Measurements from ENCODE around the gene GADD45GIP1.
"Not testable (repeated sequence)": the region's sequence is repeated elsewhere in the genome, so short reads cannot be mapped to it uniquely, and the experiment has no call there.

The GADD45GIP1 gene

DNA sequence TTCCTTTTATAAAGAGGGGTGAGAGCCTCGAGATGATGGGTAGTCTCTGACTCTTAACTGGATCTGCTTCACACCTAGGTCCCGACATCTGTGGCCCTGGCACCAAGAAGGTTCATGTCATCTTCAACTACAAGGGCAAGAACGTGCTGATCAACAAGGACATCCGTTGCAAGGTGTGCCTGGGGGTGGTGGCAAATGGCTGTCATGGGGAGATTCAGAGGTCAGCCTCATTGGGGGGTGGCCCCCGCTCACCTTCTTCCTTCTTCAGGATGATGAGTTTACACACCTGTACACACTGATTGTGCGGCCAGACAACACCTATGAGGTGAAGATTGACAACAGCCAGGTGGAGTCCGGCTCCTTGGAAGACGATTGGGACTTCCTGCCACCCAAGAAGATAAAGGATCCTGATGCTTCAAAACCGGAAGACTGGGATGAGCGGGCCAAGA lies 17.0 kb downstream of the GADD45GIP1 start:
- no peak for DNase-seq (ENCODE audit: low spot score)

DNA sequence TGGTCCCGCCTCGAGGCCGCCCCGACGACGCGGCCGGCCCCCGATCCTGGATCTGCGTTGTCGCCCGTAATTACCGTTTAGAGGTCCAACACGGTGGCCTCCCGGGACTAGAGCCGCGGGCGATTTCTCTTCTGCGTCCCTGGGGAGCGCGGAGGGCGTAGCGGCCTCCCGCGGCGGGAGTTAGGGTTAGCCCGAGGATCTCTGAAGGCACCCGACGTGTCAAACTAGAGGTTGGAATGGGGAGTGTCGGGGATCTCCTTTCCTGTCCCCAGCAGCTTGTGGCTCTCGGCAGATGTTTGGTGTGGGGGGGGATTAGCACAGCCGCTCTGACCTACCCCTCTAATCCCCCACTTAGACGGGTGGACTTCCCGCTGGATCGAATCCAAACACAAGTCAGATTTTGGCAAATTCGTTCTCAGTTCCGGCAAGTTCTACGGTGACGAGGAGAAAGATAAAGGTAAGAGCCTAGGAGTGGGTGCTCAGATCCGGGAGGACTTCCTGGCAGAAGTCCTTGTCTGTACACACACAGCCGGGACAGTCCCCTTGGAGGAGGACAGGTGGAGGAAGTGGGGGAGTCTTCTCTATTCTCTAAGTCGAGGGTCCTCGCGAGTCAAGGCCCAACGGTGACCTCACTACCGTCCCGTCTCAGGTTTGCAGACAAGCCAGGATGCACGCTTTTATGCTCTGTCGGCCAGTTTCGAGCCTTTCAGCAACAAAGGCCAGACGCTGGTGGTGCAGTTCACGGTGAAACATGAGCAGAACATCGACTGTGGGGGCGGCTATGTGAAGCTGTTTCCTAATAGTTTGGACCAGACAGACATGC lies 18.0 kb downstream of the GADD45GIP1 start:
- no peak for DNase-seq (ENCODE audit: low spot score)

DNA sequence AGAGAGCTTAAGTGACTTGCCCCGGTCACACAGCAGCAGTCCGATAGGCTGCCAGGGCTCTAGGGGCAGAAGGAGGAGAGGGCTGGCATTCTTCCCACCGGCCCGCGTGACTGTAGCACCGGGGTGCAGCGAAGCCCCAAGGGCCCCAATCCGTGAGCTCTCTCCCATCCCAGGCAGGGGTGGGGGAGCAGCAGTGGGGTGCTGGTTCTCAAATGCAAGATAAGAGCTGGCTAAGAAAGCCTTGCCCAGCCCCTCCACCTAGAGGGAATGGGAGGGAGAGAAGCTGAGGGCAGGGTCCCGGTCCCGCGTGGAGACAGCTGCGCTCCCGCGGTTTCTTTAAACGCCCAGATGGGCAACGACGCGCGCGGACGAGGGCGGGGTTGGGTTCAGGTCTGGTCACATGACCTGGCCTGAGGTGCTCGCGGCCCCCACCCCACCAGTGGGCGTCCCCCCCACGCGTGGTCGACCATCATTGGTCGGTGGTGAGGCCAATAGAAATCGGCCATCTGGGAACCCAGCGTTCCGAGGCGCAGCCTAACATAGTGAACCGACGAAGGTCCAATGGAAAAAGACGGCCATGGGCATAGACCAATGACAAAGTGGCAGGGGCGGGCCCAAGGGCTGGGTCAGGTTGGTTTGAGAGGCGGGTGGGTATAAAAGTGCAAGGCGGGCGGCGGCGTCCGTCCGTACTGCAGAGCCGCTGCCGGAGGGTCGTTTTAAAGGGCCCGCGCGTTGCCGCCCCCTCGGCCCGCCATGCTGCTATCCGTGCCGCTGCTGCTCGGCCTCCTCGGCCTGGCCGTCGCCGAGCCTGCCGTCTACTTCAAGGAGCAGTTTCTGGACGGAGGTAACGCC lies 18.9 kb downstream of the GADD45GIP1 start, which contains the start of gene CALR:
TSS of gene CALR (plus strand) at position 683 of the 852 bp plus-strand sequence. CDS start at position 754, 71 bp downstream.
- peak; percentile 100 for DNase-seq (ENCODE audit: low spot score)

DNA sequence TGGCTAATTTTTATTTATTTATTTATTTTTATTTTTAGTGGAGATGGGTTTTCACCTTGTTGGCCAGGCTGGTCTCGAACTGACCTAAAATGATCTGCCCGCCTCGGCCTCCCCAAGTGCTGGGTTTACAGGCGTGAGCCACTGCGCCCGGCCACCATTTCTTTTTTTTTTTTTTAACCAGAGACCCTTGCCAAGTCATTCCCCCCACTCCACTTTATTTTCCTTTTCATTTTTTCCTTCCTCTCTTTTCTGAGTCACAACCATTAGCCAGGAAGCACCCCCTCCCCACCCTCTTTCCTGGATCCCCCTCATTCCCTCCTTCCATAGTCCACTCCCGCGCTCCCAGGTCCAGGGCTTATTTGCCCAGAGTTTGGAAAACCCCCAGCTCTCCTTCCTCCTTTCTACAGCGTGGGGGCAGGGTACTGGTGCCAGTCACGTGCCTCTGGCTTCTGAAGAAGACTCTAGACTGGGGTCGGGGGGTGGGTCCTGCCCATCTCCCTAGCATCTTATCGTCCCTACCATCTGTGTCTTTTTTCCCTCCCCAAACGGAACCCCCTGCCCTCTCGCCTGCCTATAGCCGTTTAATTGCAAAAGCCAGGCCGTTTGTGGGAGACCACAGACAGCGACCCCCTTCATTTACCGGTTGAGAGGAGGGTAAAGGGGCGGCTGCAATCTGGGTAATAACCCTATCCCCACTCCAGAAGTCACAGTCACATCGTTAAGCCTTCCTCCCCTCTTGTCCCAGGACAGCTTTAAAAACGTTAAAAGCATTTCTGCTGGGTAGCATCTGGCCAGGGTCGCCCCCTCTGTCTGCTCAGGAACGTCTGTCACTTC lies 19.7 kb downstream of the GADD45GIP1 start:
- peak; percentile 40 for DNase-seq (ENCODE audit: low spot score)

DNA sequence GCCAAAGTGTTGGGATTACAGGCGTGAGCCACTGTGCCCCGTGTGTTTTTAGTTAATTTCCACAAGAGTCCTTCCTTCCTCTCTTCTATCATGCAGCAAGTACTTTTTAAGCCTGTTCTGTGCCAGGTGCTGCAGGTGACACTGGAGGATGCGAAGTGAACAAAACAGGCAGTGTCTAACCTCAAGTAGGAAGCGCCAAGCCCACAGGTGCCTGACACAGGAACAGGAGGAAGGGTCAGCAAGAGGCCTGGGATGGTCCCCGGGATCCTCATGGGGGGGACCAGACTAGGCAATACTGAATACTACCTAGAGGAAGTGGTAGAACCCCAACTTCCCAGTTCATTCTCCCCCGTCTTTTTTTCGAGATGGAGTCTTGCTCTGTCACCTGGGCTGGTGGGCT lies 20.4 kb downstream of the GADD45GIP1 start:
- no peak for DNase-seq (ENCODE audit: low spot score)

DNA sequence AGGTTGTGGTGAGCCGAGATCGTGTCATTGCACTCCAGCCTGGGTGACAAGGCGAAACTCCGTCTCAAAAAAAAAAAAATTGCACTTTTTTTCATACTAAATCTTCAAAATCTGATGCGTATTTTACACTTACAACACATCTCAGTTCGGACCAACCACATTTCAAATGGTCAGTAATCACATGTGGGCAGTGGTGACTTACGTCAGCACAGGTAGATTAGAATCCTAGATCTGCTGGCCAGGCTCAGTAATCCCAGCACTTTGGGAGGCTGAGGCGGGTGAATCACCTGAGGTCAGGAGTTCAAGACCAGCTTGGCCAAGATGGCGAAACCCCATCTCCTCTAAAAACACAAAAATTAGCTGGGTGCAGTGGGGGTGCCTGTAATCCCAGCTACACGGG lies 22.0 kb downstream of the GADD45GIP1 start:
- DNase-seq (ENCODE audit: low spot score) = no peak

DNA sequence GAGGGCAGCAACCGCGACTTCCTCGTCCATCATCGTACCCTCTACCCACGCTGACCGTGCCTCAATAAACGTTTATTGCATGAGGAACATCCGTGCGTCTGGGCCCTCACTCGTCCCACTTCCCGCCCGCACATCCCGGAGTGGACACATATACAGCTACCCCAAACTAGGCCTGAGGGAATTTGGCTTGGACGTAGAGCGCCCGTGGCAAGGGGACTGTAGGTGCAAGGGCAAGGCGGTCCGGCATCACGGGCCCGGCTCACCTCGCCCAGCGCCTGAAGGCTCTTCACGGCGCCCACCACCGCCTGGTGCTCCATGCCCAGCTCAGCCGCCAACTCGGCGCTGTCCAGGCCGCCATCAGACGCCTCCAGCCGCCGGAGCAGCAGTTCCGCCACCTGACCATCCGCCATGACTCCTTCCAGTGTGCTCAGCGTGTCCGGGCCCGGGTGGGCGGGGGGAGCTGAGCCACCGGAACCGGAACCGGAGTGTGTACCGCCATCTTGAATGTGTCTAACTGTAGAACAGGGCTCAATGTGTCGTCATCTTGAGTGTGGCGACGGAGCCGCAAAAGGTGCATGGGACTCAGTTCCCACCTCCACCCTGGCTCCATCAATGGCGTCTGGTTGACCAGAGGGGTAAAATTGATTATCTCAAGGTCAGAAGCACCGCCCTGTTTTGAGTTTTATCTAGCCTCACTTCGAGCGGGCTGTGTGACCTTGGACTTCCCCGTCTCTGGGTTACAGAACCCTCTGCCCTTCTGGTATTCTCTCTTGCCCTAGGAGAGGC lies 23.5 kb downstream of the GADD45GIP1 start, which contains the start of gene FARSA:
TSS of gene FARSA (minus strand) at position 425 of the 786 bp plus-strand sequence. CDS start at position 410, 15 bp downstream.
- peak; percentile 94 for DNase-seq (ENCODE audit: low spot score)

DNA sequence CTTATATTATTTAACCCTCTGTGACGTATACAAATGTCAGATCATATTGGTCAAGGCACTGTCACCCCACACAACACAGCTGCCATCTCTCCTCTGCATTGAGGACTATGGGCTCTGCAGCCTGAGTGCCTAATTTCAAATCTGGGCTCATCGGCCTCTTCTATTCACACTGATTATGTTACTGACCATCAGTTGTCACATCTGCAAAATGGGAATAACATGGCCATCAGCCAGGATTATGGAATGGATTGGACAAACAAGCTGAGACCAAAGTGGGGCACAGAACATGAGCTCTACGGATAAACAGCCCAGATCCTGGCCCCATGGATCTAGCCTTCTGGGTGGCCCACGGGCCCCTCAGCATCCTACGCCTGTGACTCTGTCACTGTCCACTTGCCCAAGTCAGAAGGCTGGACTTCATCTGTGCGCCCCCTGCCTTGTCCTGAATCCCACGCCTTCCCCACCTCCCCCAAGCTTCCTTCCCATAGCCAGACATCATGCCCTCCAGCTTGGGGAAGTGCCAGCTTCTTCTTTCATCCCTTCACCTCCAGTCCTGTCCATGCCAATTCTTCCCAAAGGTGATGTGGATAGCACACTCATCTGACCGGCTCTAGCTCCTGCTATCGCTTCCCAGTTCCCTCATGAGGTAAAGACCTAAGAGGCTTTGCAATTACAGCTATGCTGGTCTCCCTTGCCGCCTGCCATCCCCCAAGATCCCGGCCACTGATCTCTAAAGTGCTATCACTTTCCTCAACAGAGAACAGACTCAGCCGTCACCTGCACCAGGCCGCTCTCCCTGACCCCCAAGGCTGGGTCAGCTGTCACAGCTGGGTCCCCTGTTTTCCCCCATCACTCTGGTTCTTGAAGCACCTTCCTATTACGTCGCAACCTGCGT lies 24.4 kb downstream of the GADD45GIP1 start:
- no peak for DNase-seq (ENCODE audit: low spot score)

DNA sequence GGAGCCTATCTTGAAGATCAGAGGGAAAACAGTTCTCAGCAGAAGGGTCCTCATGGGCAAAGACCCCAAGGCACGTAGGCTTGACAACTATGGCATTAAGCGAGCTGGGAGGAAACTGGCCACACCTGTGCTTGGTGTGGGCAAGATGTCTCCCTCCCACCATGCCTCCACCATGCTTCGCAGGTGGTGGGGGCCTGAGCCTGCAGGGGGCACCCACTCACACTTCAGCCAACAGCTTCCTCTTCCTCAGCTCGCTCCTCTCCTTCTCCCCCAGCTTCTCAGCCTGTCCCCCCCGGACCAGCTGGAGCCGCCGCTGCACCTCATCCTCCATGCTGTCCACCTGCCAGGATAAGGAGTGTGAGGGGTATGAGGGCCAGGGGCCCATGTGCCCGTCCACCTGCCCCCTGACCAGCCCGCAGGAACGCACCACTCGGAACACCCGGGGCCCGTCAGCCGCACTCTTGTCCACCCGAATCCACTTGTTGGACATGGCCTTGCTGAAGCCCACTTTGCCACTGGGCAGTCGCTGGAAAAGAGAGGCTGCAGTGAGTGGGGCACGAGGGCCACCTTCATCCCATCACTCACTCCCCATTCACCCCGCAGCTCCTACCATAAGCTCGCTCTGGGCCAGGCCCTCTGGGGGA lies 26.9 kb downstream of the GADD45GIP1 start:
- DNase-seq (ENCODE audit: low spot score) = no peak

DNA sequence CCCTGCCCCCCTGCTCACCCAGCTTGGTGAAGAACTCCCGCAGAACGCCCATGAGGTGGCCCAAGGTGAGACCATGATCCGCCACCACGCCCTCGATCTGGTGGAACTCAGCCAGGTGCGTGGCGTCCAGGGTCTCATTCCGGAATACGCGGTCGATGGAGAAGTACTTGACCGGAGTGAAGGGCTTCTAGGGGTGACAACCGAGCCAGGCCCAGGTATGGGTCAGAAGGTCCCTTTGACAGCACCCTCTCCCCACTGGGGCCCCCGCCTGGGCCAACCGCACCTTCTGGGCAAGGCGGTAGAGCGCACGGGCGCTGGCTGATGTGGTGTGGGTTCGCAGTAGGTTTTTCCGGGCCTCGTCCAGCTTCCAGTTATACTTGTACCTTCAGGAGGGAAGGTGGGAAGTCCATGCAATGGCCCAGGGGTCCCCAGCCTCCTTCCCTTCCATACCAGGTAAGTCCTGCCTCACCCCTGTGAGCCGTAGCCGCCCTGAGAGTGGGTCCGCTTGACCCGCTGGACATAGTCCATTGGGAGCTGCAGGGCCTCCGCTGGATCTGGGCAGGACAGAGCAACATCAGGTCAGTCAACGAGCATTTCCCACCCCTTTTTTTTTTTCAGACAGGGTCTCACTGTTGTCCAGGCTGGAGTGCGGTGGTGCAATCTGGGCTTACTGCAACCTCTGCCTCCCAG lies 32.3 kb downstream of the GADD45GIP1 start:
- no peak for DNase-seq (ENCODE audit: low spot score)

DNA sequence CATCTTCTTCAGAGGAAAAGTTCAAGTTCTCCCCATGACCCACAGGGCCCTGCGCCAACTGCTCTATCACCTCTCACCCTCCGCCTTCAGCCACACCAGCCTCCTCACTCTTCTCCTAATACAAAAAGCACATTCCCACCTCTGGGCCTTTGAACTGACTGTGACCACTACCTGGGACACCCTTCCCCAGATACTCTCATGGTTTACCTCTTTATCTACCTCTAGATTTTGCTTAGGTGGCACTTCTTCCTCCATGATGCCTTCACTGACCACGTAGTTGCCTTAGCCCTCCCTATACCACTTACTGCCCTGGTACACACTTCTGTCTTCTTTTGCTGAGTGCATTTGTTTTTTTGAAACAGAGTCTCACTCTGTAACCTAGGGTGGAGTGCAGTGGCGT lies 34.1 kb downstream of the GADD45GIP1 start:
- DNase-seq (ENCODE audit: low spot score) = no peak

DNA sequence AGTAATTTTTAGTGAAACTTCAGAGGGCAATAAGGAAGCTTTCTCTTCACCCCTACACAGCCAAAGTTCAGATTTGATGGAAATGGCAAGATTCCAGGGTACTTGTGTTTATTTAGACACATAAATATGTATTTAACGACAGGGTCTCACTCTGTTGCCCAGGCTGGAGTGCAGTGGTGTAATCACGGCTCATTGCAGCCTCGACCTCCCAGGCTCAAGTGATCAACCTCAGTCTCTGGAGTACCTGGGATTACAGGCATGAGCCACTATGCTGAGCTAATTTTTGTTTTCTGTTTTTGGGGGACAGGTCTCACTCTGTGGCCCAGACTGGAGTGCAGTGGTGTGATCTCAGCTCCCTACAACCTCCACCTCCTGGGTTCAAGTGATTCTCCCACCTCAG lies 36.0 kb downstream of the GADD45GIP1 start:
- DNase-seq (ENCODE audit: low spot score) = no peak

DNA sequence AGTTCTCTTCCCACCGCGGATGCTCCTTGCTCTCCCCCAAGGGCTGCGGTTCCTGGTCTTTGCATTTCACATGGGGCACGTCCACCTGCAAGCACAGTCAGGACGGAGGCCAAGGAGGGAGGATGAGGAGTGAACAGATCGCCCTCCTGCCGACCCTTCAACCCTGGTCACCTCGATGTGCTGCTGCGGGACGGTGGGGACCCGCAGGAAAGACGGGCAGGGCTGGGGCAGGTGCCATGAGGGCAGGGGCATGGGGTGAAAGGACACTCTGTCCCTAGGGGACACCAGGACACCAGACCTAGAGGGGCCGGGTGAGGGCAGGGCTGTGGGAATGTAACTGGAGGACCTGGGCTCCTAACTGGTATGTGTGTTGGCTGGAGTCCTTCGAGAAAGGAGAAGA lies 38.8 kb downstream of the GADD45GIP1 start:
- DNase-seq (ENCODE audit: low spot score) = no peak

DNA sequence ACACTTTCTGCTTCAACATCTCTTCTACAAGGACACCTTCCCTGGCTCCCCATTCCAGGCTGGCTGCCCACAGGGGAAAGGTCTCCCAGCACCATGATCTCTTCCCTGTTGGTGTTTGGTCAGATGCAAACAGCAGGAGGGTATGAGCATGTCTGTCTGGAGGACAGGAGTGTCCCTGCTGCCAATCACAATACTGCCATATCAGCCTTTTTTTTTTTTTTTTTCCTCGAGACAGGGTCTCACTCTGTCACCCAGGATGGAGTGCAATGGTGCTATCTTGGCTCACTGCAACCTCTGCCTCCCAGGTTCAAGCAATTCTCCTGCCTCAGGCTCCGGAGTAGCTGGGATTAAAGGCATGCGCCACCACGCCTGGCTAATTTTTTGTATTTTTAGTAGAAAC lies 41.2 kb downstream of the GADD45GIP1 start:
- not testable (repeated sequence) for DNase-seq (ENCODE audit: low spot score)

DNA sequence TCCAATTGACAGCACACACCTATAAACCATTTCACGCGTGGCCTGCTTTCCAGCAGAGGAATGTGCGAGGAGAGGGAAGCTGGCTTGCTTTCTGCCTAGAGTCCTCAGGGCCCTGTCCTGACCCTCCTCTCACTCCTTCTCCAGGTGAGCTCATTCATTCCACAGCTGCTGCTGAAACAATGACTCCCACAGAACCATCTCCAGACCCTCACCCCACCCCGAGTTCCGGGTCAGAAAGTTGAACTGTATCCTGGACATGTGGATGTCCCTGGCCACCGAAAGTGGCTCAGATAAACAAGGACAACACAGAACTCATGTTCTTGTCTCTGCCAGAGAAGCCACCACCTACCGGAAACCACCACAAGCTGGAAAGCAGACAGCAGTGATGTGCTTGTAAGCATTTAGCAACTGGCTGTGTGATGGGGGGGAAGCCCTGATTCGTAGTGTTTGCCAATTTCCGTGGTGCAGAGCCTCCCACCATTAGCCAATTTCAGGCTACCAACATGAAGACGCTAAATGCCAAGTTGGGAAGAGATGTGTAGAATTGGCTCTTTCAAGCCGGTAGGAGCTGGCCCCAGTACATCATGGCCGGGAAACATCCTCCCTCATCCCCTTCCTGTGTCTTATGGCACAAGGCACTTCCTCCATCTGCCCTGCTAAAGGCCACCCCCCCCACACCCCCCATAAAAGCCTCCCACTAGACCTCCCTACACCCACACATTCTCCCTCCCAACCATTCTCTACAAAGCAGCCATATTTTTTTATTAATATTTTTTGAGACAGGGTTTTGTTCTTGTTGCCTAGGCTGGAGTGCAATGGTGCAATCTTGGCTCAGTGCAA lies 43.0 kb downstream of the GADD45GIP1 start:
- DNase-seq (ENCODE audit: low spot score) = peak; percentile 45

DNA sequence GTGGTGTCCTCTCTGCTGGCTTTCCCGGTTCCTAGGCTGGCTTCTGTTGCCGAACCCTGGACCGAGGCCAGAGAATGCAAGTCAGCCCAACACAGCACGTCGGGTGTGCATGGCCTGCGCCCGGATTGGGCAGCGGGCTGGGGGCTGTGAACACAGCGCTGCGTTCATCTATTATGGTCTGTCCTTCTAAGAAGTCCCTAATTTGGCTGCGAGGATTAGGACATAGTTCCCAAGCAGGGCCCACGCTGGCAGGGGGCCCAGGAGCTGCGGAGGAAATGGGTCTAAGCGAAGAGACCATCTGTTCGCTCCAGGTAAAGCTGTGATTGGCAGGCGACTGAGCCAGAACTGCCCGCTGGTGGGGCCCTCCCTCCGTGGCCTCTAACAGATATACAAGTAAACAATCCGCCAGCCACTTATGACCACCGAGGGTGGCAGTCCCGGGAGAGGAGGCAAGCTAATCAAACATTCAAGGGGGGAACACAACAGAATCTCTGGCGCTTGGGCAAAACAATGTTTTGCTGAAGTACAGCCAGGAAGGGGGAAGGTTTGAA lies 43.9 kb downstream of the GADD45GIP1 start:
- DNase-seq (ENCODE audit: low spot score) = peak; percentile 84

DNA sequence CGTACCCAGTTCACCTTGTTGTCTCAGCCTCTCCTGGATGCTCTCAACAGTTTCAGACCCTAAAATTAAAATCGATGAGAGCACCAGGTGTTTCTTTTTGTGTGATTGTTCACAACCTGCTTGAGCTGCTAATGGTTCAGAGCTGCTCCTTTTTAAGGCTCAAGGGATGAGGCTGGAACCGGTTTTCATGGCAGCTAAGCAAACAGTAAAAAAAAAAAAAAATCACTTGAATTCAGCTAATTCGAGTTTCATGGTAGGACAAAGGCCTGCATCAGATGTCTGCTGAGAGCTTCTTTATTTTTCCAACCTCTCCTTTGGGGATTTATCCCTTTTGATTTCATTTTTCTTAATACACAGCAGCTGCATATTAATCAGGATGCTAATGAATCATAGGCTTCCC lies 44.5 kb downstream of the GADD45GIP1 start:
- DNase-seq (ENCODE audit: low spot score) = no peak

DNA sequence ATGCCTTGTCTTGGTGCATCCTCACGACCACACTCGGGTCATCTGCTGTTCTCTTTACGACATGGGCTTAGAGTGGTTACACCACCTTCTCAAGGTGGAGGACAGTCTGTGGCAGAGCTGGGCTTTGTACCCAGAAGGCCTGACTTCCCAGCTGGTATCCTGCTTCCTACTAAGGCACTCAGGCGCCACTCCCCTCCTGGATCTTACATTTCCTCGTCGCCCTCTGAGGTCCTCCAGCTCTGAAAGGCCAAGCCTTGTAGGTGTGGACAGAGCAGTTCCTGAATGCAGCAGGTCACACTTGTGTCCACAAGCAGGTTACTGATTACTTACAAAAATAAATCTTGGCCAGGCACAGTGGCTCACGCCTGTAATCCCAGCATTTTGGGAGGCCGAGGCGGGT lies 49.9 kb downstream of the GADD45GIP1 start:
- DNase-seq (ENCODE audit: low spot score) = no peak

Data from globus pallidus (tissue), 1 donor.